ENCODE results near the gene PPIA. TPM values are rescaled to one million over a fixed set of nuclear protein-coding genes. Genes with fewer than 3 reads are reported as not detected.

The PPIA gene
- polyA plus RNA-seq, 2 of the 4 experiments (the other 2 are of a cell fraction), result 5,366 to 6,488 TPM

- ChIA-PET CTCF (interaction anchor here (0.8 to 1.6 kb wide), 3 partner anchors 9 to 200 kb away, joined by 3 to 5 read pairs (median 3); partner anchors contain the start of gene PPIA), POLR2A (no interaction called here)
- ATAC-seq, result no peak
- FAIRE-seq, result no peak
- H3K4me3 ChIP-seq, result no peak overlapping the region
- H3K27ac ChIP-seq, result no peak overlapping the region
- no peak for DNase-seq (ENCODE audit: low read depth in 1 of 2, low spot score in 1 of 2)
- TF ChIP-seq FOXS1 (CRISPR knock-in tag; IDR thresholded peaks at IDR 0.05) (no peak), MAZ (IDR thresholded peaks at IDR 0.05; ENCODE audit: borderline replicate concordance, low read depth, low read length) (no peak), ELK1 (IDR thresholded peaks at IDR 0.05; ENCODE audit: low read depth, low read length) (no peak), HOXB13 (CRISPR knock-in tag; IDR thresholded peaks at IDR 0.05; ENCODE audit: low read depth) (no peak), KDM5A (IDR thresholded peaks at IDR 0.05) (no peak), RNF2 (IDR thresholded peaks at IDR 0.05; ENCODE audit: borderline replicate concordance, low read depth) (no peak), BCL3 (IDR thresholded peaks at IDR 0.05) (no peak), POLR2A (IDR thresholded peaks at IDR 0.05; ENCODE audit: low read length) (no peak), FOSB (CRISPR knock-in tag; IDR thresholded peaks at IDR 0.05) (no peak), SREBF2 (IDR thresholded peaks at IDR 0.05) (no peak), ATOH8 (CRISPR knock-in tag; IDR thresholded peaks at IDR 0.05; ENCODE audit: low read depth) (no peak), E2F6 (IDR thresholded peaks at IDR 0.05; ENCODE audit: borderline replicate concordance, low read depth) (no peak), HEYL (CRISPR knock-in tag; IDR thresholded peaks at IDR 0.05) (no peak), CBX2 (IDR thresholded peaks at IDR 0.05; ENCODE audit: borderline replicate concordance, low read depth) (no peak), NFE2L2 (conservative IDR thresholded peaks at IDR 0.05; ENCODE audit: low read length) (no peak), EHMT2 (IDR thresholded peaks at IDR 0.05; ENCODE audit: low read depth) (no peak)
- TF ChIP-seq, protein P1, sequence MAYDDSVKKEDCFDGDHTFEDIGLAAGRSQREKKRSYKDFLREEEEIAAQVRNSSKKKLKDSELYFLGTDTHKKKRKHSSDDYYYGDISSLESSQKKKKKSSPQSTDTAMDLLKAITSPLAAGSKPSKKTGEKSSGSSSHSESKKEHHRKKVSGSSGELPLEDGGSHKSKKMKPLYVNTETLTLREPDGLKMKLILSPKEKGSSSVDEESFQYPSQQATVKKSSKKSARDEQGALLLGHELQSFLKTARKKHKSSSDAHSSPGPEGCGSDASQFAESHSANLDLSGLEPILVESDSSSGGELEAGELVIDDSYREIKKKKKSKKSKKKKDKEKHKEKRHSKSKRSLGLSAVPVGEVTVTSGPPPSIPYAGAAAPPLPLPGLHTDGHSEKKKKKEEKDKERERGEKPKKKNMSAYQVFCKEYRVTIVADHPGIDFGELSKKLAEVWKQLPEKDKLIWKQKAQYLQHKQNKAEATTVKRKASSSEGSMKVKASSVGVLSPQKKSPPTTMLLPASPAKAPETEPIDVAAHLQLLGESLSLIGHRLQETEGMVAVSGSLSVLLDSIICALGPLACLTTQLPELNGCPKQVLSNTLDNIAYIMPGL (CRISPR knock-in tag; IDR thresholded peaks at IDR 0.05; ENCODE audit: borderline replicate concordance), result no peak
- H3K4me2 ChIP-seq, result no peak overlapping the region
- 89% methylated on average over 3 of the region's 3 CpGs for WGBS (ENCODE audit: missing lambda C conversion rate)
- peaks cover 18% of the 10 kb centered on the region for H3K9me3 ChIP-seq
- H3K4me1 ChIP-seq, result 0 out of 3 replicates have a peak, but pooled peaks cover 3% of the 10 kb centered on the region
Measured at GRCh38 chr7:44787762-44788161, 8.7 kb upstream of the PPIA start.

GRCh38 chr7:44789990-44790389, 6.5 kb upstream of the PPIA start:
- Histone ChIP-seq H3K9me3 (no peaks in the 10 kb centered on the region; the same call in 2 of the 3 replicates), H3K4me3 (no peak overlapping the region), H3K27ac (no peak overlapping the region), H3K4me1 (peaks cover 11% of the 10 kb centered on the region; the same call in 2 of the 3 replicates), H3K4me2 (no peak overlapping the region)
- ChIA-PET CTCF (no interaction called here), POLR2A (no interaction called here)
- DNase-seq (ENCODE audit: low read depth in 1 of 2, low spot score in 1 of 2) (no peak), ATAC-seq (no peak), FAIRE-seq (no peak)
- TF ChIP-seq NR3C1 (IDR thresholded peaks at IDR 0.05) (no peak), HOXB5 (CRISPR knock-in tag; IDR thresholded peaks at IDR 0.05) (no peak), PBX3 (IDR thresholded peaks at IDR 0.05) (no peak), RCOR1 (IDR thresholded peaks at IDR 0.05; ENCODE audit: low read depth, low read length) (no peak), JUNB (IDR thresholded peaks at IDR 0.05) (no peak), EHF (CRISPR knock-in tag; IDR thresholded peaks at IDR 0.05) (no peak), BCL3 (IDR thresholded peaks at IDR 0.05) (no peak), ZNF302 (CRISPR knock-in tag; IDR thresholded peaks at IDR 0.05) (no peak), FOSB (CRISPR knock-in tag; IDR thresholded peaks at IDR 0.05) (no peak)
- TF ChIP-seq, protein P1 (CRISPR knock-in tag; IDR thresholded peaks at IDR 0.05; ENCODE audit: borderline replicate concordance), result no peak
- WGBS (ENCODE audit: missing lambda C conversion rate), result 85% methylated on average over 5 of the region's 5 CpGs
